Endothelial cell of umbilical vein (primary cell): ENCODE data around the gene SLC49A3. TPM values are rescaled to one million over a fixed set of nuclear protein-coding genes. Genes with fewer than 3 reads are reported as not detected.

Experiments
- BruUV-seq: library from RNA; stranded (reverse); fragments of 400-500 nt; replicated peaks from 2 replicates; lab custom pipeline; 2021; lab: Mats Ljungman, UMichigan
- CTCF ChIA-PET: fragments of 300-600, 350-600 bp; sonication (Branson Sonifier 250); formaldehyde crosslinking; loops from one replicate; lab custom pipeline; 2021; ENCODE audit warnings: antibody characterized with exemption, inconsistent platforms; lab: Charles Lee
- POLR2A ChIA-PET: fragments of 300-600, 350-600 bp; sonication (Branson Sonifier 250); formaldehyde crosslinking; loops from one replicate; lab custom pipeline; 2021; ENCODE audit warnings: antibody characterized with exemption, inconsistent platforms; lab: Charles Lee
- DNase-seq: peaks from one replicate; pipeline ENCODE4 v3.0.0-alpha.2; 2011; ENCODE audit warnings: low read depth, low spot score
- FAIRE-seq: peaks from 2 replicates; lab custom pipeline; 2011; peaks lifted over from hg19 to GRCh38; lab: Jason Lieb, UNC
- H2AFZ ChIP-seq: 2 replicates; pipeline ENCODE4 v1.6.0; 2012; ENCODE audit warnings: low read depth, low read length, control low read depth, inconsistent platforms
- H3K27ac ChIP-seq: 2 replicates; pipeline ENCODE4 v1.5.1; 2011; ENCODE audit warnings: low read depth, mild to moderate bottlenecking, control low read depth, low read length, moderate library complexity; ENCODE audit not compliant: insufficient read depth
- H3K27me3 ChIP-seq, 2 experiments: 2 replicates each; pipeline versions ENCODE4 v1.6.0 to v1.6.1; 2011; ENCODE audit warnings: low read length in 2 of 2, mixed read lengths in 1 of 2; ENCODE audit not compliant: control insufficient read depth in 2 of 2, insufficient read depth in 2 of 2
- H3K36me3 ChIP-seq, 2 experiments: 2 replicates in 1 of 2; 3 replicates in 1 of 2; pipeline ENCODE4 v1.5.1; 2011; ENCODE audit warnings: low read length in 2 of 2, mild to moderate bottlenecking in 1 of 2, moderate library complexity in 1 of 2; ENCODE audit not compliant: control insufficient read depth in 2 of 2, insufficient read depth in 2 of 2; ENCODE audit errors: extremely low read depth in 1 of 2
- H3K4me1 ChIP-seq: 3 replicates; pipeline ENCODE4 v1.5.1; 2011; ENCODE audit warnings: mild to moderate bottlenecking, low read length; ENCODE audit not compliant: control insufficient read depth, insufficient read depth; ENCODE audit errors: extremely low read depth
- H3K4me2 ChIP-seq: 2 replicates; pipeline ENCODE4 v1.6.1; 2011; ENCODE audit warnings: low read length, control low read depth, mixed read lengths; ENCODE audit not compliant: insufficient read depth
- H3K4me3 ChIP-seq, 3 experiments: fragments of 200-600 bp in 1 of 3; sonication (generic), shearing (Covaris generic) in 1 of 3; replicated peaks in 1 of 3; 2 replicates each; pipeline ENCODE4 v1.5.1; 2011 to 2016; ENCODE audit warnings: control low read depth in 3 of 3, low read length in 3 of 3, mild to moderate bottlenecking in 2 of 3, inconsistent platforms in 1 of 3, low read depth in 1 of 3, moderate library complexity in 1 of 3; ENCODE audit not compliant: insufficient read depth in 1 of 3
- H3K79me2 ChIP-seq: 2 replicates; pipeline ENCODE4 v1.6.0; 2012; ENCODE audit warnings: low read length, inconsistent platforms; ENCODE audit not compliant: control insufficient read depth, insufficient read depth
- H3K9ac ChIP-seq: replicated peaks from 2 replicates; pipeline ENCODE3; 2011; ENCODE audit warnings: low read length, control low read depth; ENCODE audit not compliant: insufficient read depth; ENCODE audit errors: extremely low read depth
- H3K9me1 ChIP-seq: replicated peaks from 3 replicates; pipeline ENCODE4 v1.6.0; 2011; ENCODE audit warnings: mild to moderate bottlenecking, low read length; ENCODE audit not compliant: control insufficient read depth, insufficient read depth; ENCODE audit errors: extremely low read depth
- H3K9me3 ChIP-seq: replicated peaks from 2 replicates; pipeline ENCODE4 v1.5.1; 2012; ENCODE audit warnings: low read length, inconsistent platforms; ENCODE audit not compliant: control insufficient read depth, insufficient read depth
- H4K20me1 ChIP-seq: replicated peaks from 2 replicates; pipeline ENCODE3; 2011; ENCODE audit warnings: mild to moderate bottlenecking, low read length; ENCODE audit not compliant: control insufficient read depth, insufficient read depth; ENCODE audit errors: extremely low read depth
- EZH2 ChIP-seq: IDR thresholded peaks from 2 replicates; pipeline ENCODE4 v1.6.1; 2012; ENCODE audit warnings: borderline replicate concordance, low read depth, mild to moderate bottlenecking, moderate library complexity, low read length, inconsistent platforms; ENCODE audit not compliant: severe bottlenecking
- GATA2 ChIP-seq: IDR thresholded peaks from 2 replicates; pipeline ENCODE4 v1.7.0; 2011; ENCODE audit warnings: low read depth, mild to moderate bottlenecking, moderate library complexity, mixed read lengths, low read length; ENCODE audit not compliant: insufficient read length, insufficient read depth
- JUN ChIP-seq: IDR thresholded peaks from 2 replicates; pipeline ENCODE4 v1.6.1; 2011; ENCODE audit warnings: borderline replicate concordance, low read depth; ENCODE audit not compliant: insufficient read length, insufficient read depth
- MYC ChIP-seq: IDR thresholded peaks from one replicate; pipeline ENCODE4 v1.6.1; 2011; ENCODE audit warnings: mild to moderate bottlenecking, low read depth, low read length
- POLR2AphosphoS5 ChIP-seq: IDR thresholded peaks from 2 replicates; pipeline ENCODE4 v1.6.1; 2012; ENCODE audit warnings: low read depth, mild to moderate bottlenecking, control low read depth, low read length, moderate library complexity; ENCODE audit not compliant: insufficient read depth
- dilution Hi-C: fragments of 300-500 bp; cut with MboI; formaldehyde crosslinking; loops from one replicate; pipeline ENCODE4 v1.15.0; 2019; ENCODE audit warnings: low sequenced_read_pairs; ENCODE audit not compliant: extremely low pct_ligation_motif_present
- intact Hi-C: fragments of 100-400 bp; cut with micrococcal nuclease; formaldehyde crosslinking; loops from one replicate; pipeline ENCODE4 v1.10.0; 2022
- polyA plus RNA-seq, 4 experiments: library from polyadenylated mRNA; depleted of rRNA in 3 of 4; stranded (reverse) in 3 of 4; unstranded in 1 of 4; fragments of >200 nt; gene quantifications; 2 replicates each; pipeline versions ENCODE4 v1.2.1 to v1.2.3, GENCODE V29; 2011 to 2012; ENCODE audit warnings: missing spikeins in 1 of 4
- total RNA-seq: library from RNA; stranded (reverse); gene quantifications from 2 replicates; pipeline ENCODE4 v1.2.3, GENCODE V29; 2021
- TF ChIP-seq, protein P1 (sequence below), 2 donors: IDR thresholded peaks; 1 replicate in 1 of 2; 2 replicates in 1 of 2; pipeline ENCODE4 v1.5.1; 2011; ENCODE audit warnings: low read length in 2 of 2, mild to moderate bottlenecking in 2 of 2, moderate library complexity in 2 of 2, control low read depth in 1 of 2, inconsistent platforms in 1 of 2, low read depth in 1 of 2; ENCODE audit not compliant: insufficient read depth in 1 of 2; ENCODE audit errors: extremely low read depth in 1 of 2

SLC49A3 gene
- total and polyA plus RNA-seq, 2 donors (not counting 3 experiments of a cell fraction or from before 2014, with no cell fraction given), result 4.2 to 11.5 TPM

DNA sequence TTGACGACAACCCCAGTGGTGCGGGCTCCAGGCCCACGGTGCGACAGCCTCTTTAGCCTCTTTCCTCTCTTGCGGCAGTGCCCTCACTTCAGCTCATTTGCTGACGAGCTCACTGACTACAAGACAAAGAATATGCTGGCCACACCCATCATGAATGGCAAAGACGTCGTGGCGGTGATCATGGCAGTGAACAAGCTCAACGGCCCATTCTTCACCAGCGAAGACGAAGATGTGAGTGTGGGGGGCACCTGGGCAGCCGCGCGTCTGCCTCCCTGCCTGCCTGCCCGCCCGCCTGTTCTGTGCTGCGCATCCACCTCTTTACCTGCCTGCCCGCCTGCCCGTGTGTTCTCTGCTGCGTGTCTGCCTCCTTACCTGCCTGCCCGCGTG lies 54.4 kb downstream of the SLC49A3 start:
- Histone ChIP-seq H3K9me3 (no peaks in the 10 kb centered on the region), H3K4me1 (no peaks in the 10 kb centered on the region), H4K20me1 (no peaks in the 10 kb centered on the region), H3K36me3 (no peaks in the 10 kb centered on the region), H3K9ac (no peak overlapping the region), H3K4me2 (no peak overlapping the region), H3K79me2 (no peaks in the 10 kb centered on the region), H2AFZ (no peak overlapping the region), H3K4me3 (no peak overlapping the region), H3K27me3 (no peaks in the 10 kb centered on the region), H3K9me1 (no peaks in the 10 kb centered on the region), H3K27ac (no peak overlapping the region)
- CTCF ChIA-PET, result no interaction called here
- DNase-seq (no peak), FAIRE-seq (no peak)
- dilution Hi-C loops, result no loop called here
- TF ChIP-seq EZH2 (no peak), MYC (no peak), JUN (no peak), GATA2 (no peak), POLR2AphosphoS5 (no peak)
- TF ChIP-seq, protein P1, sequence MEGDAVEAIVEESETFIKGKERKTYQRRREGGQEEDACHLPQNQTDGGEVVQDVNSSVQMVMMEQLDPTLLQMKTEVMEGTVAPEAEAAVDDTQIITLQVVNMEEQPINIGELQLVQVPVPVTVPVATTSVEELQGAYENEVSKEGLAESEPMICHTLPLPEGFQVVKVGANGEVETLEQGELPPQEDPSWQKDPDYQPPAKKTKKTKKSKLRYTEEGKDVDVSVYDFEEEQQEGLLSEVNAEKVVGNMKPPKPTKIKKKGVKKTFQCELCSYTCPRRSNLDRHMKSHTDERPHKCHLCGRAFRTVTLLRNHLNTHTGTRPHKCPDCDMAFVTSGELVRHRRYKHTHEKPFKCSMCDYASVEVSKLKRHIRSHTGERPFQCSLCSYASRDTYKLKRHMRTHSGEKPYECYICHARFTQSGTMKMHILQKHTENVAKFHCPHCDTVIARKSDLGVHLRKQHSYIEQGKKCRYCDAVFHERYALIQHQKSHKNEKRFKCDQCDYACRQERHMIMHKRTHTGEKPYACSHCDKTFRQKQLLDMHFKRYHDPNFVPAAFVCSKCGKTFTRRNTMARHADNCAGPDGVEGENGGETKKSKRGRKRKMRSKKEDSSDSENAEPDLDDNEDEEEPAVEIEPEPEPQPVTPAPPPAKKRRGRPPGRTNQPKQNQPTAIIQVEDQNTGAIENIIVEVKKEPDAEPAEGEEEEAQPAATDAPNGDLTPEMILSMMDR (IDR thresholded peaks at IDR 0.05; ENCODE audit: extremely low read depth in 1 of 2, insufficient read depth in 1 of 2, low read depth in 1 of 2, low read length in 2 of 2), result no peak
- no TSS peak for BruUV-seq
- intact Hi-C loops, result no loop called here
- POLR2A ChIA-PET, result no interaction called here
